GM21390 (cell line): Measurements from ENCODE around the gene ALG12.

Experiments
- ATAC-seq: cut with Tn5 transposase; IDR thresholded peaks from one replicate; pipeline ENCODE4 v1.9.1; 2021; ENCODE audit not compliant: unreplicated experiment

The ALG12 gene

GRCh38 chr22:49930596-49931412 is 12.6 kb upstream of the ALG12 start:
- ATAC-seq = no peak

GRCh38 chr22:49929994-49930575 is 11.8 kb upstream of the ALG12 start:
- no peak for ATAC-seq

GRCh38 chr22:49929211-49929979 is 11.2 kb upstream of the ALG12 start:
- no peak for ATAC-seq

- ATAC-seq = no peak
Measured at GRCh38 chr22:49928555-49929210, 10.4 kb upstream of the ALG12 start.

- no peak for ATAC-seq
Measured at GRCh38 chr22:49928185-49928495, 9.9 kb upstream of the ALG12 start.

- ATAC-seq = no peak
Measured at GRCh38 chr22:49927483-49928184, 9.4 kb upstream of the ALG12 start.

GRCh38 chr22:49926916-49927315 is 8.7 kb upstream of the ALG12 start:
- no peak for ATAC-seq

GRCh38 chr22:49925525-49926128 is 7.4 kb upstream of the ALG12 start:
- ATAC-seq = no peak

GRCh38 chr22:49924113-49924833 is 6.0 kb upstream of the ALG12 start:
- no peak for ATAC-seq

GRCh38 chr22:49923445-49923844 is 5.2 kb upstream of the ALG12 start:
- ATAC-seq = no peak

- no peak for ATAC-seq
Measured at GRCh38 chr22:49922926-49923325, 4.7 kb upstream of the ALG12 start.

- ATAC-seq = no peak
Measured at GRCh38 chr22:49922484-49922883, 4.2 kb upstream of the ALG12 start.

GRCh38 chr22:49921508-49922278 is 3.5 kb upstream of the ALG12 start:
- no peak for ATAC-seq

- ATAC-seq = no peak
Measured at GRCh38 chr22:49920859-49921258, 2.6 kb upstream of the ALG12 start.

- no peak for ATAC-seq
Measured at GRCh38 chr22:49918911-49919881, 958 bp upstream of the ALG12 start.

GRCh38 chr22:49916831-49917230 is 1.4 kb downstream of the ALG12 start:
- no peak for ATAC-seq

GRCh38 chr22:49915610-49916009 is 2.6 kb downstream of the ALG12 start:
- ATAC-seq = no peak

GRCh38 chr22:49914256-49914655 is 4.0 kb downstream of the ALG12 start:
- no peak for ATAC-seq
